HG02981 (cell line): ENCODE results near the gene STARD9.

Experiments used
- ATAC-seq: cut with Tn5 transposase; IDR thresholded peaks from one replicate; pipeline ENCODE4 v1.9.1; 2021; ENCODE audit warnings: mild to moderate bottlenecking, moderate library complexity; ENCODE audit not compliant: unreplicated experiment

Gene STARD9

GRCh38 chr15:42692536-42692935 lies 117.1 kb downstream of the STARD9 start:
- no peak for ATAC-seq

GRCh38 chr15:42692997-42693396 lies 117.6 kb downstream of the STARD9 start:
- no peak for ATAC-seq

- ATAC-seq = no peak
Observed at GRCh38 chr15:42693496-42693895, 118.1 kb downstream of the STARD9 start.

DNA sequence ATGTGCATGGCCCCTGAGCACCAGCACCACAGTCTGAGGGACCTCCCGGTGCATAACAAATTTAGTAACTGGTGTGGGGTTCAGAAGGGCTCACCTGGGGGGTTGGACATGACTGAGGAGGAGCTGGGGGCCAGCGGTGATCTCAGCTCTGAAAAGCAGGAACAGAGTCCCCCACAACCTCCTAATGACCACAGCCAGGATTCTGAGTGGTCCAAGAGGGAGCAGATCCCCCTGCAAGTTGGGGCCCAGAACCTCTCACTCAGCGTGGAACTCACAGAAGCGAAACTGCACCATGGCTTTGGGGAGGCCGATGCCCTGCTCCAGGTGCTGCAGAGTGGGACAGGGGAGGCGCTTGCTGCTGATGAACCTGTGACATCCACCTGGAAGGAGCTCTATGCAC lies 118.5 kb downstream of the STARD9 start:
- no peak for ATAC-seq

- no peak for ATAC-seq
Observed at GRCh38 chr15:42694398-42694797, 119.0 kb downstream of the STARD9 start.

DNA sequence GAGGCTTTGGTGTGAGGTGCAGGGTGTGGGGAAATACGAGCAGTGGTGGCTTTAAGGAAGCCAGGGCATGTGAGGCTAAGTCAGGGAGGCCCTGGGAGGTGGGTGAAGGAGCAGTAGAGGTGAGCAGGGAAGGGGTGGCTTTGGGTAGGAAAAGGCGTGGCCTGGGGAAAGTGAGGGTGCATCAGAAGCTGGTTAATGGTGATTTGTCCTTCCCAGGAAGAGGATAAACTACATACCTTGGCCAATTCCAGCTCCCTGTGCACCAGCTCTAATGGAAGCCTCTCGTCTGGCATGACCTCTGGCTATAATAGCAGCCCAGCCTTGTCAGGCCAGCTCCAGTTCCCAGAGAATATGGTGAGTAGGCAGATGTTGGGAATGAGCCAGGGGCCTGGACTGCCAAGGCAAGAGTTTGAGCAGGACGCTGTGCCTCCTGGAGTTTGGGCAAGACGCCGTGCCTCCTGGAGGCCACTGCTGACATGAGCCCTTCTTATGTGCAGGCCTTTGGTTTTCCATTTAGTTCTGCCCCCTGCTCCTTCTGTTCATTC lies 120.2 kb downstream of the STARD9 start:
- ATAC-seq = no peak

GRCh38 chr15:42696626-42697025 lies 121.2 kb downstream of the STARD9 start:
- no peak for ATAC-seq

DNA sequence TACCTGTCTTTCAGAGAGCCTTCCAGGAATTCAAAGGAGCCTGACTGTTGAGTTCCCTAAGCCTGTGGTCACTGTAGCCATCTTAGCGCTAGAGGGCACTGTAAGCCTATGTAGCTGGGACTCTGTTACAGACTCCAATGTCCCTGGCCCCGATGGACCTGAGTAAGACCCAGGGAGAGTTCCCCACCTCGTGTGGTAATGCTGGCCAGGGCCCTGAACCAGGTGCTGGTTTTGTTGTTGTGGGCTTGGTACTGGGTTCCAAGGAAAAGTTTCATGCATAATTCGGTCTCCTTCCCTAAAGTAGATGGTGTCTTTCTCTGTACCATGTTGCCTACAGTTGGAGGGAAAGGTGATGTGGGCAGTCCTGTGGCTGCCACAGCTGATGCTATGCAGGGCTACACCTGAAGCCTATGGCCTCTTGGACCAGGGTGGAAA lies 129.1 kb downstream of the STARD9 start:
- ATAC-seq = no peak

- no peak for ATAC-seq
Observed at GRCh38 chr15:42705336-42705735, 129.9 kb downstream of the STARD9 start.

DNA sequence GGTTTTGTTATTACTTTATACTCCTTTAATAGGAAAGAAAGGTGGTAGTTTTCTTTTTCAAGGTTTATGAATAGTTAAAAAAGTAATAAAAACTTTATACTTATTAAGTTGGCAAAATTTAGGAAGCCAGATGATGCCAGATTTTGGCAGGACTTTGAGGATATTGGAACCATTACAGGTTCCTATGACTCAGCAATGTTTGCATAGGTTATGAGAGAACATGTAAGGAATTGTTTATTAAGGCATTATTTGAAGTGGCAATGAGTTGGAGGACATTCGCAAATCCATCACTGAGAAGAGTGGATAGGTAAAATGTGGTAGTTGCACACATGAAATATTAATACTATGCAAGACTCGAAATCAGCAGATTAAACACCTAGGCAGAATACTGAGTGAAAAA lies 131.7 kb downstream of the STARD9 start:
- no peak for ATAC-seq

DNA sequence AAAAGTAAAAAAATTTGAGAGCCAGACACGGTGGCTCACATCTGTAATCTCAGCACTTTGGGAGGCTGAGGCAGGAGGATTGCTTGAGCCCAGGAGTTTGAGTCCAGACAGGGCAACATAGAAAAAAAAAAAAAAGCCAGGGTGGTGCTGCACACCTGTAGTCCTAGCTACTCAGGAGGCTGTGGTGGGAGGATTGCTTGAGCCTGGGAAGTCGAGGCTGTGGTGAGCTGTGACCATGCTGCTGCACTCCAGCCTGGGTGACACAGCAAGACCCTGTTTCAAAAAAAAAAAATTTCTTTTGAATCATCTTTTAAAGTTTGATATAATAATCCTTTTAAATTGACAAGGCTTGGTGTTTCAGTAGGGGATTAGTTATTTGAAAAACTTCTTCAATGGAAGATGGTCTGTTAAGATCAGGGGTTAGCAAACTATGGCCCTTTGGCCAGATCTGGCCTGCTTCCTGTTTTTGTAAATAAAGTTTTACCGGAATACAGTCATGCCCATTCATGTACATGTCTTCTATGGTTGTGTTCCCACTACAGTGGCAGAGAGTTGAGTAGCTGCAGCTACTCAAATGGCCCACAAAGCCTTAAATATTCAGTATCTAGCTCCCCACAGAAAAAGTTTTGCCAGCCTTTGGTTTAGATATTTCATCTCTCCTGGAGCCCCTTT lies 132.6 kb downstream of the STARD9 start:
- ATAC-seq = no peak

DNA sequence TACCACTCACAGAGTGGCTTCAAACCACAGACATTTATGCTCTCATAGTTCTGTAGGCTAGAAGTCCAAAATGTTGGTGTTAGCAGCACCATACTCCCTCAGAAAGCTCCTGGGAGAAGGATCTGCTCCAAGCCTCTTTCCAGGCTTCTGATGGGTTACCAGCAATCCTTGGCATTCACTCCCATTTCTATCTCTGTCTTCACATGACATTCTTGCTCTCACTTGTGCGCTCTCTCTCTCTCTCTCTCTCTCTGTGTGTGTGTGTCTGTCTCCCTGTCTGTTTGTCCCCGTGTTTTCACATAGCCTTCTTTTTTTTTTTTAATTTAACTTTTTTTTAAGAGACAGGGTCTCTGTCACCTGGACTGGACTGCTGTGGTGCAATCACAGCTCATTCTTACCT lies 135.3 kb downstream of the STARD9 start:
- no peak for ATAC-seq

- ATAC-seq = no peak
Observed at GRCh38 chr15:42711746-42712145, 136.3 kb downstream of the STARD9 start.

DNA sequence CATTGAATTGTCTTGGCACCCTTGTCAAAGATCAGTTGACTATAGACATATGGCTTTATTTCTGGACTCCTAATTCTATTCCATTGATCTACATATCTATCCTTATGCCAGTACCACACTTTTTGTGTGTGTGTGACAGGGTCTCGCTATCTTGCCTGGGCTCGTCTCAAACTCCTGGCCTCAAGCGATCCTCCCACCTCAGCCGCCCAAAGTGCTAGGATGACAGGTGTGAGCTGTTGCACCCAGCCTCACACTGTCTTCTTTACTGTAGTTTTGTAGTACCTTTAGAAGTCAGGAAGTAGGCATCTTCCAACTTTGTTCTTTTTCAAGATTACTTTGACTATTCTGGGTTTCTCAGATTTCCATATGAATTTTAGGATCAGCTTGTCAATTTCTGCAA lies 137.2 kb downstream of the STARD9 start:
- ATAC-seq = no peak

- no peak for ATAC-seq
Observed at GRCh38 chr15:42716125-42716524, 140.7 kb downstream of the STARD9 start.

GRCh38 chr15:42716626-42717025 lies 141.2 kb downstream of the STARD9 start:
- no peak for ATAC-seq

DNA sequence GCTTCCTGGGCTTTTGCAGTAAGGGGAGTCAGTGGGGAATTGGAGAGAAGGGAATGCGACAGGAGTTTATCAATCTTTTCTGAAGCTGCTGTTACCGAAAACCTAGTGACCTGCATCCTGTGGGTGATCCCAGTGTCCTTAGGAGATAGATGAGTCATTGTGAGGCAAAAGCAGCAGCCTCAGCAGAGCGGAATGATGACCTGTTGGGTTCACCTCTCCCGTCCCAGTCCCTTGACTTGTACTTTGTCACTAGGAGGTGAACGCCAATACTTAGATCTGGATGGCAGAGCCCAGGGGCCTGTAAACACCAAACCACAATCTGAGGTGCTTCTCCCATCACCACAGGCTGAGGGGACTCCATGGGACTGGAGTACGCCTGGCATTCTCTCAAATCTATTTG lies 143.6 kb downstream of the STARD9 start:
- ATAC-seq = no peak

- no peak for ATAC-seq
Observed at GRCh38 chr15:42720071-42720470, 144.7 kb downstream of the STARD9 start.

DNA sequence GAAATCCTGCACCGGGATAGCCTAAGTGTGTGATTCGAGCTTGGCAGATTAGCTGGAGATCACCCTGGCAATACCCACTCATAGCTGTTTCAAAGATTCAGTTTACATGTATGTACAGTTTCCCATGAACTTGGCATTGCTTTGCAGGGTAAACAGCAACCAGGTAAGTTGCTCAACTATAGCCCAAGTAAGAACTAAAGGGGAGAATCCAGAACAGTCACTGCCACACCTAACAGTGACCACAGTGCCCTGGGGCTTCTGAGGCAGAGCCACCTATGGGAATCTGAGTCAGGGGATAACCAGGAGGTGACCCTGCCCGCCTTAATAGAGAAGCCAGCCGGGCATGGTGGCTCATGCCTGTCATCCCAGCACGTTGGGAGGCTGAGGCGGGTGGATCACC lies 145.6 kb downstream of the STARD9 start:
- no peak for ATAC-seq

DNA sequence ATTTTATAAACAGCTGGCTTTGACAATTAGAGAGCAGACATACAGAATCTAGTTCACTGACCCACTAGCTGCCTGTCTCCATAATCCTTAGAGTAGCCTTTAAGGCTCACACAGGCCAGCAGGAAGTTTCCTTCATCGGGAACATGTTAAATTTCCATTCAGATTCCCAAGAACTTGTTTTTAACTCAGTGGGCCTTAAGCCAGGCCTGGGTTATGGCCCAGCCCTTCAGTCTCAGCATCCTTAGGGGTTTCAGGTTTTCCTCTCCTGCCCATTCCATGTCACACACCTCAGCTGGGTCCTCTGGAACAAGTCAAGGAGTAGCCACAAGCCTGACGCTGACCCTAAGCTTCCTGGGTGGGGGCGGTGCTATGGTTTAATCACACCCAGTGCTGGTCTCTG lies 146.5 kb downstream of the STARD9 start:
- ATAC-seq = no peak

DNA sequence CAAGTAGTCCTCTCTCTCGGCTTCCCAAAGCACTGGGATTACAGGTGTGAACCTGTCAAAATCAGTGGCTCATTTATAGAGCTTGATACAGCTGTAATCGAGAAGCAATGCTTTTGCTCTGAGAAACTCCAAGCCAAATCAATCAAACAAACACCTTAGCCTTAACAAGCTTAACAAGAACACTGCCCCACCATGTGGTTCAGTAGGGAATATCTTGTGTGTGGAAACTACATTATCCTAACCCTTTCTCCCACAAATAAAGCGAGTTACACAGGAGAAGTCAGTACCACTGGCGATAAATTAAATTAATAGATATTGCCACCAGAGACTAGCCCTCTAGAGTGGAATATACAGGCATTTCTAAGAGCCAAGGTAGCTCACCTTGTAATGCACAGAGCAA lies 147.7 kb downstream of the STARD9 start:
- no peak for ATAC-seq

GRCh38 chr15:42724276-42724675 lies 148.9 kb downstream of the STARD9 start:
- no peak for ATAC-seq

DNA sequence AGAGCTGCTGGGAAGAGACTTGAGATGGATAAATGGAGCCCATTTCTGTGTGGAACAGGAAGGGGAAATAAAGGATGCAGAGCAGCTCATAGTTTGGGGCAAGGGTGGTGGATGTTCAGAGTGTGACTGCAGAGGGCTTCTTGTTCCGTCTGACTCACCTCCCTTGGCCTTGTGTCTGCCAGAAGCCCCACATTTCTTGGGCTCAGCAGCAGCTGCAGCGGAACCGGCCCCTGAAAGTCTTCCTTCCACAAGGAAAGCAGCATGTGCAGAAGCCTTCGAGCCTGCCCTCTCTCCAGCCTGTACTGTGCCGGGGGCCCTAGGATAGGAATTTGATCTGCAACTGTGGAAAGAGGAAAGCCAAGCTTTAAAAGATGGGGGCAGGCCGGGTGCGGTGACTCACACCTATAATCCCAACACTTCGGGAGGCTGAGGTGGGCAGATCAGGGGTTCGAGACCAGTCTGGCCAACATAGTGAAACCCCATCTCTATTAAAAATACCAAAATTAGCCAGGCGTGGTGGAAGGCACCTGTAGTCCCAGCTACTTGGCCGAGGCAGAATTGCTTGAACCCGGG lies 150.0 kb downstream of the STARD9 start:
- ATAC-seq = no peak
